Endothelial cell of umbilical vein (primary cell): ENCODE data around the gene STK40. TPM values are rescaled to one million over a fixed set of nuclear protein-coding genes. Genes with fewer than 3 reads are reported as not detected.

Experiments
- BruUV-seq: library from RNA; stranded (reverse); fragments of 400-500 nt; replicated peaks from 2 replicates; lab custom pipeline; 2021; lab: Mats Ljungman, UMichigan
- CTCF ChIA-PET: fragments of 300-600, 350-600 bp; sonication (Branson Sonifier 250); formaldehyde crosslinking; loops from one replicate; lab custom pipeline; 2021; ENCODE audit warnings: antibody characterized with exemption, inconsistent platforms; lab: Charles Lee
- POLR2A ChIA-PET: fragments of 300-600, 350-600 bp; sonication (Branson Sonifier 250); formaldehyde crosslinking; loops from one replicate; lab custom pipeline; 2021; ENCODE audit warnings: antibody characterized with exemption, inconsistent platforms; lab: Charles Lee
- DNase-seq: peaks from one replicate; pipeline ENCODE4 v3.0.0-alpha.2; 2011; ENCODE audit warnings: low read depth, low spot score
- FAIRE-seq: peaks from 2 replicates; lab custom pipeline; 2011; peaks lifted over from hg19 to GRCh38; lab: Jason Lieb, UNC
- H2AFZ ChIP-seq: 2 replicates; pipeline ENCODE4 v1.6.0; 2012; ENCODE audit warnings: low read depth, low read length, control low read depth, inconsistent platforms
- H3K27ac ChIP-seq: 2 replicates; pipeline ENCODE4 v1.5.1; 2011; ENCODE audit warnings: low read depth, mild to moderate bottlenecking, control low read depth, low read length, moderate library complexity; ENCODE audit not compliant: insufficient read depth
- H3K27me3 ChIP-seq, 2 experiments: 2 replicates each; pipeline versions ENCODE4 v1.6.0 to v1.6.1; 2011; ENCODE audit warnings: low read length in 2 of 2, mixed read lengths in 1 of 2; ENCODE audit not compliant: control insufficient read depth in 2 of 2, insufficient read depth in 2 of 2
- H3K36me3 ChIP-seq, 2 experiments: 2 replicates in 1 of 2; 3 replicates in 1 of 2; pipeline ENCODE4 v1.5.1; 2011; ENCODE audit warnings: low read length in 2 of 2, mild to moderate bottlenecking in 1 of 2, moderate library complexity in 1 of 2; ENCODE audit not compliant: control insufficient read depth in 2 of 2, insufficient read depth in 2 of 2; ENCODE audit errors: extremely low read depth in 1 of 2
- H3K4me1 ChIP-seq: 3 replicates; pipeline ENCODE4 v1.5.1; 2011; ENCODE audit warnings: mild to moderate bottlenecking, low read length; ENCODE audit not compliant: control insufficient read depth, insufficient read depth; ENCODE audit errors: extremely low read depth
- H3K4me2 ChIP-seq: 2 replicates; pipeline ENCODE4 v1.6.1; 2011; ENCODE audit warnings: low read length, control low read depth, mixed read lengths; ENCODE audit not compliant: insufficient read depth
- H3K4me3 ChIP-seq, 3 experiments: fragments of 200-600 bp in 1 of 3; sonication (generic), shearing (Covaris generic) in 1 of 3; replicated peaks in 1 of 3; 2 replicates each; pipeline ENCODE4 v1.5.1; 2011 to 2016; ENCODE audit warnings: control low read depth in 3 of 3, low read length in 3 of 3, mild to moderate bottlenecking in 2 of 3, inconsistent platforms in 1 of 3, low read depth in 1 of 3, moderate library complexity in 1 of 3; ENCODE audit not compliant: insufficient read depth in 1 of 3
- H3K79me2 ChIP-seq: 2 replicates; pipeline ENCODE4 v1.6.0; 2012; ENCODE audit warnings: low read length, inconsistent platforms; ENCODE audit not compliant: control insufficient read depth, insufficient read depth
- H3K9ac ChIP-seq: replicated peaks from 2 replicates; pipeline ENCODE3; 2011; ENCODE audit warnings: low read length, control low read depth; ENCODE audit not compliant: insufficient read depth; ENCODE audit errors: extremely low read depth
- H3K9me1 ChIP-seq: replicated peaks from 3 replicates; pipeline ENCODE4 v1.6.0; 2011; ENCODE audit warnings: mild to moderate bottlenecking, low read length; ENCODE audit not compliant: control insufficient read depth, insufficient read depth; ENCODE audit errors: extremely low read depth
- H3K9me3 ChIP-seq: replicated peaks from 2 replicates; pipeline ENCODE4 v1.5.1; 2012; ENCODE audit warnings: low read length, inconsistent platforms; ENCODE audit not compliant: control insufficient read depth, insufficient read depth
- H4K20me1 ChIP-seq: replicated peaks from 2 replicates; pipeline ENCODE3; 2011; ENCODE audit warnings: mild to moderate bottlenecking, low read length; ENCODE audit not compliant: control insufficient read depth, insufficient read depth; ENCODE audit errors: extremely low read depth
- CTCF ChIP-seq, 2 donors: IDR thresholded peaks; 1 replicate in 1 of 2; 2 replicates in 1 of 2; pipeline ENCODE4 v1.5.1; 2011; ENCODE audit warnings: low read length in 2 of 2, mild to moderate bottlenecking in 2 of 2, moderate library complexity in 2 of 2, control low read depth in 1 of 2, inconsistent platforms in 1 of 2, low read depth in 1 of 2; ENCODE audit not compliant: insufficient read depth in 1 of 2; ENCODE audit errors: extremely low read depth in 1 of 2
- EZH2 ChIP-seq: IDR thresholded peaks from 2 replicates; pipeline ENCODE4 v1.6.1; 2012; ENCODE audit warnings: borderline replicate concordance, low read depth, mild to moderate bottlenecking, moderate library complexity, low read length, inconsistent platforms; ENCODE audit not compliant: severe bottlenecking
- FOS ChIP-seq: IDR thresholded peaks from 2 replicates; pipeline ENCODE4 v1.6.1; 2011; ENCODE audit warnings: mild to moderate bottlenecking, low read length, moderate library complexity, borderline replicate concordance; ENCODE audit not compliant: insufficient read depth
- GATA2 ChIP-seq: IDR thresholded peaks from 2 replicates; pipeline ENCODE4 v1.7.0; 2011; ENCODE audit warnings: low read depth, mild to moderate bottlenecking, moderate library complexity, mixed read lengths, low read length; ENCODE audit not compliant: insufficient read length, insufficient read depth
- JUN ChIP-seq: IDR thresholded peaks from 2 replicates; pipeline ENCODE4 v1.6.1; 2011; ENCODE audit warnings: borderline replicate concordance, low read depth; ENCODE audit not compliant: insufficient read length, insufficient read depth
- MYC ChIP-seq: IDR thresholded peaks from one replicate; pipeline ENCODE4 v1.6.1; 2011; ENCODE audit warnings: mild to moderate bottlenecking, low read depth, low read length
- POLR2A ChIP-seq: IDR thresholded peaks from 2 replicates; pipeline ENCODE4 v1.6.1; 2012; ENCODE audit warnings: low read depth, mild to moderate bottlenecking, control low read depth, low read length
- POLR2AphosphoS5 ChIP-seq: IDR thresholded peaks from 2 replicates; pipeline ENCODE4 v1.6.1; 2012; ENCODE audit warnings: low read depth, mild to moderate bottlenecking, control low read depth, low read length, moderate library complexity; ENCODE audit not compliant: insufficient read depth
- dilution Hi-C: fragments of 300-500 bp; cut with MboI; formaldehyde crosslinking; loops from one replicate; pipeline ENCODE4 v1.15.0; 2019; ENCODE audit warnings: low sequenced_read_pairs; ENCODE audit not compliant: extremely low pct_ligation_motif_present
- intact Hi-C: fragments of 100-400 bp; cut with micrococcal nuclease; formaldehyde crosslinking; loops from one replicate; pipeline ENCODE4 v1.10.0; 2022
- polyA plus RNA-seq, 4 experiments: library from polyadenylated mRNA; depleted of rRNA in 3 of 4; stranded (reverse) in 3 of 4; unstranded in 1 of 4; fragments of >200 nt; gene quantifications; 2 replicates each; pipeline versions ENCODE4 v1.2.1 to v1.2.3, GENCODE V29; 2011 to 2012; ENCODE audit warnings: missing spikeins in 1 of 4
- total RNA-seq: library from RNA; stranded (reverse); gene quantifications from 2 replicates; pipeline ENCODE4 v1.2.3, GENCODE V29; 2021
- TF ChIP-seq, protein P1 (sequence below): IDR thresholded peaks from 2 replicates; pipeline ENCODE4 v1.6.1; 2011; ENCODE audit not compliant: insufficient read depth, insufficient read length

The STK40 gene
- total and polyA plus RNA-seq, 2 donors (not counting 3 experiments of a cell fraction or from before 2014, with no cell fraction given) = 20.8 to 36.8 TPM

DNA sequence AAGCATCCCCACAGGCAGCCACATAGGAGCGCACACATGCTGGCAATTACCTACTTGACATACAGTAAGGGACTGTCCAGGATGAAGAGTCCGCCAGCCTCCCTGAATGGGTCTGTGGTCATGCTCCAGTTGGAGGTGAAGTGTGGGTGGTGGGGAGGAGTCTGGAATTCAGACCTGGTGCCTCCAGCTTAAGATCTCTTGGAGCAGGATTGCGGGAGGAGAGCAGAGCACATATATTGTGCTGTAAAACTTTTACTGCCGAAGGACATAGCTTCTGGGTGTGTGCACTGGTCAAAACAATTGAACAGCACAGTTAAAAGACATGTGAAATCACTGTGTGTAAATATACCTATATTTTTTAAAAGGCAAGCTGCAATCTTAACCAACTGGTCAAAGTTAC is 17.9 kb downstream of the STK40 start:
- dilution Hi-C loops = no loop called here
- DNase-seq = no peak
- H3K9me3 ChIP-seq = no peaks in the 10 kb centered on the region
- peaks cover 58% of the 10 kb centered on the region for H3K79me2 ChIP-seq
- no peak overlapping the region for H3K27ac ChIP-seq
- no peak overlapping the region for H3K4me2 ChIP-seq
- no peaks in the 10 kb centered on the region for H3K27me3 ChIP-seq
- ChIA-PET CTCF (interaction anchor here (0.7 to 5.6 kb wide), 11 partner anchors 16 to 207 kb away, joined by 3 to 152 read pairs (median 5); partner anchors contain the start of genes LSM10 and STK40), POLR2A (interaction anchor here (0.9 to 2.2 kb wide), 3 partner anchors 15 to 23 kb away, joined by 3 to 4 read pairs (median 4); no protein-coding TSS in a partner anchor)
- no peak overlapping the region for H3K9ac ChIP-seq
- no peak for FAIRE-seq
- no peaks in the 10 kb centered on the region for H3K9me1 ChIP-seq
- H3K4me3 ChIP-seq = no peak overlapping the region
- TF ChIP-seq, protein P1, sequence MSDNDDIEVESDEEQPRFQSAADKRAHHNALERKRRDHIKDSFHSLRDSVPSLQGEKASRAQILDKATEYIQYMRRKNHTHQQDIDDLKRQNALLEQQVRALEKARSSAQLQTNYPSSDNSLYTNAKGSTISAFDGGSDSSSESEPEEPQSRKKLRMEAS = no peak
- TF ChIP-seq POLR2AphosphoS5 = no peak
- no peak for TF ChIP-seq GATA2
- no peak for TF ChIP-seq JUN
- no peak for TF ChIP-seq FOS
- TF ChIP-seq EZH2 = no peak
- TF ChIP-seq MYC = no peak
- no peak for TF ChIP-seq POLR2A
- TF ChIP-seq CTCF (IDR thresholded peaks at IDR 0.05; ENCODE audit: extremely low read depth in 1 of 2, insufficient read depth in 1 of 2, low read depth in 1 of 2, low read length in 2 of 2) = no peak
- intact Hi-C loops = no loop called here
- no peaks in the 10 kb centered on the region for H4K20me1 ChIP-seq
- no peaks in the 10 kb centered on the region for H3K36me3 ChIP-seq
- no TSS peak for BruUV-seq
- H2AFZ ChIP-seq = no peak overlapping the region
- H3K4me1 ChIP-seq = peaks cover 34% of the 10 kb centered on the region
